Activated CD4-positive, alpha-beta T cell treated with anti-CD3 and anti-CD28 coated beads for 24 hours (primary cell): ENCODE data around the gene CAMKK1.
"Not testable (repeated sequence)": the region's sequence is repeated elsewhere in the genome, so short reads cannot be mapped to it uniquely, and the experiment has no call there.

Source experiments
- DNase-seq, 2 donors: peaks; one replicate each; pipeline ENCODE4 v3.0.0-alpha.2; 2020; ENCODE audit warnings: low read depth in 2 of 2

CAMKK1 gene

DNA sequence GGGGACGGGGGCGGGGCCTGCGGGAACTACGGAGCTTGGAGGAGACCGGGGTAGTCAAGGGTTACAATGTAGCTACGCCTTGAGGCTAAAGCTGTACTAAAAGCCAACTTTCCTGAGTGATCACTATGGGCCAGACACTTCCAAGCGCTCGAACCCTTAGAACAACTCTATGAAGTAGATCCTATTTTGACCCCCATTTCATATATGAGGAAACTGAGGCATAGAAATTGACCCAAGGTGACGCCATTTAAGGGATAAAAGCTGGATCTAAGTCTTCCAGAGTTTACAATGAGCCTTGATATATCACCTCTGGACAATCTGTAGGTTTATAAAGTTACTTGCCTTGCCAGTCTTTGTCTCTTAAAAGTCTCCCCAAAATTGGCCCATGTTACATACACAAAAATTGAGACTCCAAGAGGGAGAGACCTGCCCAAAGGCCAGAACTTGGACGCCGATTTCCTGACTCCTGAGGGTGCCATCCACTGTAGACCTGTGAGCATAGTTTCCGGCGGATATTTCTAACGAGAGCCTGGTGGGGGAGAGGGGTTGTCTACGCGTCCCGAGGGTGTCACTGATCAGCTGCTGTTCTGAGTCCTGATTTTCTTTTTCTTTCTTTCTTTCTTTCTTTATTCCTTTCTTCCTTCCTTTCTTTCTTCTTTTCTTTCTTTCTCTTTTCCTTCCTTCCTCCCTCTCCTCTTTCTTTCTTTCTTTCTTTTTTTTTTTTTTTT, 46.3 kb downstream of the CAMKK1 start:
- DNase-seq: no peak

DNA sequence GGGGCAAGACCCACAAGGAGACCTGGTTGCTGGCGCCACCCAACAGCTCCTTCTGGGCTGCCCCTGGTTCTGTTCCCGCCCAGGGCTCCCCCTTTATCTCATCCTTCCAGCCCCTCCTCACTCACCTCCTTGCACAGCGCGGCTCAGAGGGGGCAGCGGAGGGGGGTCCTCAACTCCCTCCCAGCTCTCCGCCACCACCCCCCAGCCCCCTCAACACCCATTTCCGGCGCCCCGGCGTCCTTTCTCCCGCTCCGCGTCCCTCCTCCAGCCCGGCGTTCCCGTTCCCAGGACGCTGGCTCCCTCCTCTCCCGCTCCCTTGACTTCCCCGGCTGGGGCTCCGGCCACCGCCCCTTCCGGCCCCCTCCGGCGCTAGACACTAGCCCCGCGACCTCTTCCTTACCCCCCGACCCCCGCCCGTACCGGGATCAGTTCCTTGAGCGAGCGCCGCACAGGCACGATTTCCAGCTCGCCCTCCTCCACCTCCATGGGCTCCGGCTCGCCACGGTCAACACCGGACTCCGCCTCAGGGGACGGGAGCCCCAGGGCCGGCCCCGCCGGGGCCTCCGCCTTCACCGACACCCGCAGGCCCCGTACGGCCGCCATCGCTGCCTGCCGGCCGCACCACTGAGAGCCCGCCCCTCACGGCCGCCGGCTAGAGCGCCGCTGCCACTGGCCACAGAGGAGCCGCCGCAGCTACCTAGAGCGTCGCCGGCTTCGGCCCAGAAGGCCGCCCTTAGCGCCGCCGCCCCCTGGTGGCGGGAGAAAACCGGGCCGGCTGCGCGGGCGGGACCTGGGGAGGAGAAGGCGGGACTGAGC, 47.0 kb downstream of the CAMKK1 start, which contains the start of gene NCBP3:
TSS of gene NCBP3 (minus strand) at position 626 of the 816 bp plus-strand sequence. CDS start at position 603, 23 bp downstream.
- DNase-seq: peak; percentile 82 to 90

GRCh38 chr17:3845291-3845620, 47.6 kb downstream of the CAMKK1 start:
- peak; percentile 12 to 28 for DNase-seq

DNA sequence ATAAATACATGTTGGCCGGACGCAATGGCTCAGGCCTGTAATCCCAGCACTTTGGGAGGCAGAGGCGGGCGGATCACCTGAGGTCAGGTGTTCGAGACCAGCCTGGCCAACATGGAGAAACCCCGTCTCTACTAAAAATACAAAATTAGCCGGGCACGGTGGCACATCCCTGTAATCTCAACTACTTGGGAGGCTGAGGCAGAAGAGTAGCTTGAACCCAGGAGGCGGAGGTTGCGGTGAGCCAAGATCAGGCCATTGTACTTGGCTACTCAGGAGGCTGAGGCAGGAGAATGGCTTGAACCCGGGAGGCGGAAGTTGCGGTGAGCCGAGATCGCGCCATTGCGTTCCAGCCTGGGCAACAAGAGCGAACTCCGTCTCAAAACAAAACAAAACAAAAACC, 48.3 kb downstream of the CAMKK1 start:
- not testable (repeated sequence) for DNase-seq

- peak; percentile 19 to 26 for DNase-seq
Measured at GRCh38 chr17:3843935-3844516, 48.8 kb downstream of the CAMKK1 start.

- DNase-seq: no peak
Measured at GRCh38 chr17:3838206-3838605, 54.6 kb downstream of the CAMKK1 start.

GRCh38 chr17:3836551-3836950, 56.3 kb downstream of the CAMKK1 start:
- DNase-seq: no peak

- DNase-seq: no peak
Measured at GRCh38 chr17:3835410-3836229, 57.2 kb downstream of the CAMKK1 start.

DNA sequence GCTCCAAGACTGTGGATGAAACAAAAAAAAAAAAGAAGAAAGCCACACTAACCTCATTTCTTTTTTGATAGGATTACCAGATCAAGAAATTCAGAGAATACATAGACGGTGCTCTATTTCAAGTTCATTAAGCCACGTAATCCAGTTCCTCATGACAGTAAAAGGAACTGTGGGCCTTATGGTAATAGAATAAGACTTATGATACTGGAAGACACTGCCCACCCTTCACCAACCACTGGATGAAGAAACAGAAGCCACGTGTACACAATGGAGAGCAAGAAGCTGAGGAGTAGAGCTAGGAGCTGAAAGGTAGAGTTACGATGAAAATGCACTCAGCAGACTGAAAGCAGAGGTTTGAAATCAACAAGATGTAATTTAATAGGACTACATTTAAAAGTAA, 58.0 kb downstream of the CAMKK1 start:
- no peak for DNase-seq

DNA sequence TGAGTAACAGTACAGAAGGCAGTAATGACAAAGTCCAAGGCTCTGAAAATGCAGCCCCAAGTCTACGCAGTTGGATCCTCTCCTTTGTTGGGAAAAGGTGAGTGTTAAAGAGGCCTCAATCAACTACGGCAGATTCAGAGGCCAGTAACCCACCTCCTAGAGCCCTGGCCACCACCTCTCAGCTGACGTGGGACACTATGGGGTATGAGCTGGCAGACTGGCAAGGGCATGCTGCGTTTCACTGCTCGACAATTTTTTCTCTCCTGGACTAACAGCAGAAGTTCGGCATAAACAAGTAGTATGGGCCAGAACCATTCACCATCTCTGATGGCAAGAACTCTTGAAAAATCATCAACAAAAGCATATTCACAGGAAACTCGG, 64.0 kb downstream of the CAMKK1 start:
- DNase-seq: no peak

- DNase-seq: no peak
Measured at GRCh38 chr17:3828151-3828851, 64.6 kb downstream of the CAMKK1 start.

- peak; percentile 53 to 67 for DNase-seq
Measured at GRCh38 chr17:3827124-3827773, 65.6 kb downstream of the CAMKK1 start.

DNA sequence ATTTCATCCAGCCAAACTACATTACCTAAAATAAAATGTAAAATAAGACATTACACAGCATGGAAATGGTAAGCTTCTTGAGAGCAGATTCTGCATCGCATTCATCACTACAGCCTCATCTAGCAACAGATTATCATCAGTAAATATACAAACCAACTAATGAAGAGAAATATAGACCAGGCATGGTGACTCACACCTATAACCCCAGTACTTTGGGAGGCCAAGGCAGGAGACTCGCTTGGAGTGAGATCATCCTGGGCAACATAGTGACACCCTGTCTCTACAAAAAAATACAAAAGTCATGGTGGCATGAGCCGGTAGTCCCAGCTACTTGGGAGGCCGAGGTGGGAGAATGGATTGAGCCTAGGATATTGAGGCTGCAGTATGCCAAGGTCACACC, 66.7 kb downstream of the CAMKK1 start:
- DNase-seq: no peak

DNA sequence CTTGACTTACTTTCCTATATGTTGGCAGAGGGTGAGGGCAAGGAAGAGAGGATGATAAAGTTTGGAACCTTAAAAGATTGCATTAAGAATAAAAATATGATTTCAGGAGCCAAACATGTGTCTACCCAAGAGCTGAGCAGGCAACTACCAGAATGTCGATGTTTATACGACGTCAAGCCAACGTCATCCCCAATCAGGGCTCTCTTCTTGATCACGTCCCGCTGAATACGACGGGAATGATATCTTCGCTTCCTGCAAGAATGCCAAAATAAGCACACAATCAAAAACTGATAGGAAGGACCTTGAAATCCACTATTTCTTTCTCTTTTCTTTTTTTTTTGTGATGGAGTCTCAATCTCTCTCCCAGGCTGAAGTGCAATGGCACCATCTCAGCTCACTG, 71.8 kb downstream of the CAMKK1 start:
- DNase-seq: no peak

- DNase-seq: no peak
Measured at GRCh38 chr17:3818786-3819185, 74.1 kb downstream of the CAMKK1 start.

DNA sequence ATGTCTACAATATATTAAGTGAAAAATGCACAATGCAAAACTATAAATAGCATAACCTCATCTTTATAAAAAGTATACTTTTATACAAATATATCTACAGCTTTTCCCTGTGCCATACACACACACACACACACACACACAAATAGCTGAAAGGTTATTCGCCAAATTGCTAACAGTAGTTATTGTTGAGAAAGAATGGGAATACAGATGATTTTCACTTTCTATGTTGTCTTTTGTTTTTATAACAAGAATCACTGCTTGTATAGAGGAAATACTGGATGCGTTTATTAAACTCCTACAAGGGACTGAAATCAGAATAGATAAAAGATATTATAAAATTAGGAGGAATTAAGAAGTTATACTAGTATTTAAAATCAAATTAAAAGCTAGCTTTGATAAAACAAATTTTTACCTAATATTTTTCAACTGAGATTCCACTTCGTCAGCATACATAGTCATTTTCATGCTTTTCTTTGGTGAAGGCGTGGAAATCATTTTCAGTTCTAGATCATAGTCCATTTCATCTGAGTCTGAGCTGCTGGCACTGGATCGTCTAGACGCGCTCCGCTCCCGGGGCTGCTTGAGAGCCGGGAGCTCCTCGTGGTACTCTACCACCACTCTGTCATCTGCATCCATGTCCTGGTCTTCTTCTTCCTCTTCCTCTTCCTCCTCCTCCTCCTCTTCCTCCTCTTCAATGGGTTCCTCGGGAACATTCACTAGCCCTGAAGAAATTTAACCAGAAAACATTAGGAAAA, 74.8 kb downstream of the CAMKK1 start:
- DNase-seq: no peak

- no peak for DNase-seq
Measured at GRCh38 chr17:3815925-3816324, 76.9 kb downstream of the CAMKK1 start.

DNA sequence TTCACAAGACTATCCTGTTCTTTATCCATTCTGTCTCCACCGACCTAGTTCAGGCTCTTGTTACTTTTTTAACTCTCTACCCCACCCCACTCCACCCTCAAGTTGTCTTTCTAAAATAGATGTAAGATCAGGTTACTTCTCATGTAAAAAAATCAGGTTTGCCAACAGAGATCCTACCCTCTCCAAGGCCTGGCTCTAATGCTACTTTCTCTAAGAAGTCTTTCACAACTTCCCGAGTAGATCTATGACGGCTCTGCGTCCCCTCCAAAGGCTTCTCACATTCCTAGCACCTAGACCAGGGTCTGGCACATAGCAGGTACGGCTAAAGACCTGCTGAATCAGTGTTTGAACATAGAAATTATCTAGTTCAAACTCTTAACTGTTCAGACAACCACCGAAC, 77.7 kb downstream of the CAMKK1 start:
- no peak for DNase-seq

DNA sequence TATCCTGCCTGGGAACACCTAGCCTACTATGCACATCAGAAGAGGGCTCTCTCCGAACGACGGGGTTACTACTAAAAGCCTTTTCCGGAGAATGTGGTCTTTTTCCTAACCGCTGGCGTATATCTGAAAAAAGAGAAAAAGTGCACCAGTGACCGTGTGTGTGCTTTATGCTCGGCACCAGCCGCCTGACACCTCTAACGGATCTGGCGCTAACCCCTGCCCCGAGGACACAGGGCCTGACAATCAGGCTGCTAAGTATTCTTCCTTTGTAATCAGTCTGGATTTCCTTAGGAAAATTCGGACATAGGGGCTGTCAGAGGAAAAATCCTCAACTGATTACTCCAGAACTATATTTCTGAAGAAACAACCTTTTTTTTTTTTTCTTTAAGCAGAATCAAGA, 78.5 kb downstream of the CAMKK1 start:
- DNase-seq: no peak

DNA sequence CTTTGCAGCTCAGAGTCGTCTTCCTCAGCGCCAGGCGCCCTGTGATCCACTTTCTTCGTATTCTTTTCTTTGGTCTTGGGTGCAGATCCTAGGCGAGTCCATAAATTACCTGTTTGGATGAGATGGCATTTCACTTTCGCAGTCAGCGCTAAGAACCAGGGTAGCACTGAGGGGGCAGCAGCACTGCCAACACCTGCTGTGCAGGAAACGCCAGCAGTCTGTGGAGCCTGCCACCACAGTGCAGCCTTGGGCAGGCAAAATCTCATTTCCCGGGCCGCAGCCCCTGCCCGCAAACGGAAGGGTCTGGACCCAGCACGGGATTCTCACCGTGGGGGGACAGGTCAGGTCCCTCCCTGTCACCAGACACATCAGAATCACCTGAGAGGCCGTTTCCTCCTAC, 79.7 kb downstream of the CAMKK1 start:
- no peak for DNase-seq
